ENCODE data around the gene PLEKHG2.

The PLEKHG2 gene

DNA sequence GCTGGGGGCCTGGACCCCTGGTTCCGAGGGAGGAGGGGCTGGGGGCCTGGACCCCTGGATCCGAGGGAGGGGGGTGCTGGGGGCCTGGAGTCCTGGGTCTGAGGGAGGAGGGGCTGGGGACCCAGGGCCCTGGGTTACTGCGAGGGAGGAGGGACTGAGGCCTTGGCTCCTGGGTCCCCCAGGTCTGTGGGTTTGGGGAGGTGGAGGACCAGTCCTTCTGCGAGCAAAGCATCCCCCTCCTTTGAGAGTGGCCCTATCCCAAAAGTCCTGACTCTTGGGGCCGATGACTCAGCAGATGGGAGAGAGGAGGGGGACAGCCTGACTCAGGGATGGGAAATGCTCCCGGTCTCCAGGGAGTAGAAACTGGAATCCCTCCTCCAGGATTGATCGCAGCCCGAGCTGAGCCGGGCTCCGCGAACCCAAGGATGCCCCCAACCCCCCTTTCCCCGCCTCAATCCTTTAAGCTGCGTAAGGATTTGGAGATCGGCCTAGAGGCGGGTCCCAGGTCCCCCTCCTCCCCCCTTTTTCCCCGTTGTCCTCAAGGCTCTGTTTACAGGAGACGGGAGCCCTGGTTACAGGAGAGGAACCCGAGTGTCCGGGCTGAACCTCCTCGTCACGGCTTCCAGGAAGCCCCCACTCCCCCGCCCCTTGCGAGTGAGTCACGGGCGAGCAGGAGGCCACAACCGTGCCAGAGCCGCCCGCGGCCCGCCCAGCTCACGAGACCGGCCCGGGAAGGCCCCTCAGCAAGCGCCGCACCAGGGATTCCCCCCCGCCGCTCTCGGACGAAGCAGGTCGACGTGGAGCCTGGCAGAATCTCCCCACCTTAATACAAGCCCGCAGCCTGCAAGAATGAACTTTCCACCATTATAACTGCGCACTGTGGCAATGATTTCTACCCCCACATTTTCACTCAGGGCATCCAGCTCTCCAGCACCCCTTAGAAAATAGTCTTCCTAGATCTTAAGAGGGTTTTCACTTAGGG is 8.8 kb upstream of the PLEKHG2 start:
- in situ Hi-C loops (cut with HindIII; ENCODE audit: low sequenced_read_pairs), result no loop called here

DNA sequence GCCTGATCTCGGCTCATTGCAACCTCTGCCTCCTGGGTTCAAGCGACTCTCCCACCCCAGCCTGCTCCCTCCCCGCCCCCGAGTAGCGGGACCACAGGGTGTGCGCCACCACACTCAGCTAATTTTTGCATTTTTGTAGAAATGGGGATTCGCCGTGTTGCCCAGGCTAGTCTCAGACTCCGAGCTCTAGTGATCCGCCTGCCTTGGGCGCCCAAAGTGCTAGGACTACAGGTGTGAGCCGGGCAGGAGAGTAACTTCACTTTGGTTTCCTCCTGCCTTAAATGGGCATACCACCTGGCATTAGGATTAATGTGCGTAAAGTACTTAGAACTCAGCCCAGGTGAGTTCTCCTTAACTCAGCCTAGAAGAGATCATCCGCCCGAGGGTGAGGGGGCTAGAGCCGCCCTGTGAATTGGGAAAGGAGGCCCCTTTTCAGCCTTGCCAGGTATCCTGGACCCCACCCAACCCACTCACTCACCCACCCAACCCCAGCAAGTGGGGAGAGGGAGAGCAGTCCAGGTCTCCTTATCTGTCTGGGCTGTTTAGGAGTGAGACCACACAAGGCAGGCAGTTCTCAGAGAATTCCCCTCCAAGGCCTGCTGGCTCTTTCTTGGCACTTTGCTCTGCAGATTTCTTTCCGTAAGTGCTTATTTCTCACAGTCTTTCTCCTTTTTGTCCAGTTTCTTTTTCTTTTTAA is 7.1 kb upstream of the PLEKHG2 start:
- in situ Hi-C loops (cut with HindIII; ENCODE audit: low sequenced_read_pairs), result no loop called here

DNA sequence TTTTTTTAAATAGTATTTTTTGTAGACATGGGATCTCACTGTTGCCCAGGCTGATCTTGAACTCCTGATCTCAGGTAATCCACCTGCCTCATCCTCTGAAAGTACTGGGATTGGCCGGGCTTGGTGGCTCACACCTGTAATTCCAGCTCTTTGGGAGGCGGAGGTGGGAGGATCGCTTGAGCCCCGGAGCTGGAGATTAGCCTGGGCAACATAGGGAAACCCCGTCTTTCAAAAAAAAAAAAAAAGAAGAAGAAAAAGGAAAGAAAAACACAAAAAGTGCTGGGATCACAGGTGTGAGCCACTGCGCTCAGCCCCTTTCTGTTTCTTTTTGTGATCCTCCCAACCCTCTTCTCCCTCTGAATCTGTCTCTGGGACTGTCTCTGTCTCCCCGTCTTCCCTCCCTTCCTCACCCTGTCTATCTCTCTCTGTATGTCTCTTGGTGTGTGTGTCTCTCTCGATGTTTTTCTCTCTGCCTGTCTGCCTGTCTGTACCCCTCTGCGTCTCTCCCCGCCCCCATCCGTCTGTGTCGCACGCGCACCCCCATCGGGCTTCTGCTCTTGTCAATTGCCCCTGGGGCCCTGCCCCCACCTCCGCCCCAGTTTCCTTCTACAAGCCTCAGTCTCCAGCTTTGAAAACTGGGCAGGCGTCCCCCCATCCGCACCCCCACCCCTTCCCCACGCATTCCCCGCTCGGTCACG is 6.4 kb upstream of the PLEKHG2 start:
- in situ Hi-C loops (cut with HindIII; ENCODE audit: low sequenced_read_pairs), result no loop called here

DNA sequence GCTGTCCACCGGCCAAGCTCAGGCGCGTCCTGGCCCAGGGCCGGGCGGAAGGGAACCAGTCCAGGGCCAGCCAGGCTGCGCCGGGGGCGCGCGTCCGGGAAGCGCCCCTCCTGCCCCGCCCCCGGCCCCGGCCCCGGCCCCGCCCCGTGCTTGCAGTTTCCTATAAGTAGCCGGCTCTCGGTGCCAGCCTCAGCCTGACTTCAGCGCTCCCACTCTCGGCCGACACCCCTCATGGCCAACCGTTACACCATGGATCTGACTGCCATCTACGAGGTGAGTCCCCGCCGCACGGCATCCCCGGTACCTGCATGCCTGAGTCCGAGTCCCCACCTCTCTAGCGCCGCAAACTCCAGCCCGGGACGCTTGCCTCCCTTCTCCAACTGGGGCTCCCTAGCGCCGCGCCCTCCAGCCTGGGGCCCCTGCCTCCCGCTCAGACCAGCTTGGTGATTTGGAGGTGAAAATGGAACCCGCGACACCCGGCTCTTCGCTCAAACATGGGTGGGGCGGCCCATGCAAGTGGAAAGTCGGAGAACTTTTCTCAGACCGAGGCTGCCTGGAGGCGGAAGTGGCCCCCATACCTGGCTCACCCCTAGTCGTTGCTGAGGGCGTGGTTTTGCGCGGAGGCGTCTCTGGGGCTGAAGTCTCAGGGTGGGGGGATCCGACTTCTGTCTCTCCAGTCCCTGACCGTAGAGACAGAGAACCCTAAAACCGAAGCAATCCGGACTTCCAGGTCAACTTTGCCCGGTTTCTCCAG is 5.6 kb upstream of the PLEKHG2 start, which contains the start of gene ZFP36:
Gene ZFP36 (plus strand): TSS at position 192 of the 754 bp plus-strand sequence. CDS start 58 bp downstream, at position 250.
- in situ Hi-C loops (cut with HindIII; ENCODE audit: low sequenced_read_pairs), result no loop called here

DNA sequence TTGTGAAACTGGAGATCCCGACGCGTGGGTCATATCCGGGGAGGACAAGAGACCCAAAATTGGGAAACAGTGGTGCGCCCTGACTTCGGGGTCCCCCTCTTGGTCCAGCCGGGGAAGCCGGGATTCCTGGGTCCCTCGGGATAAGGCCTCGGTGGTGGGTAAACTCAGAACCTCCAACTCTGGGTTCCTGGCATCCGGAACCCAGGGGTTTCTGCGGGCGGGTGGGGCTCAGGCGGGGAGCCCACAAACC is 5.1 kb upstream of the PLEKHG2 start:
- in situ Hi-C loops (cut with HindIII; ENCODE audit: low sequenced_read_pairs), result no loop called here

DNA sequence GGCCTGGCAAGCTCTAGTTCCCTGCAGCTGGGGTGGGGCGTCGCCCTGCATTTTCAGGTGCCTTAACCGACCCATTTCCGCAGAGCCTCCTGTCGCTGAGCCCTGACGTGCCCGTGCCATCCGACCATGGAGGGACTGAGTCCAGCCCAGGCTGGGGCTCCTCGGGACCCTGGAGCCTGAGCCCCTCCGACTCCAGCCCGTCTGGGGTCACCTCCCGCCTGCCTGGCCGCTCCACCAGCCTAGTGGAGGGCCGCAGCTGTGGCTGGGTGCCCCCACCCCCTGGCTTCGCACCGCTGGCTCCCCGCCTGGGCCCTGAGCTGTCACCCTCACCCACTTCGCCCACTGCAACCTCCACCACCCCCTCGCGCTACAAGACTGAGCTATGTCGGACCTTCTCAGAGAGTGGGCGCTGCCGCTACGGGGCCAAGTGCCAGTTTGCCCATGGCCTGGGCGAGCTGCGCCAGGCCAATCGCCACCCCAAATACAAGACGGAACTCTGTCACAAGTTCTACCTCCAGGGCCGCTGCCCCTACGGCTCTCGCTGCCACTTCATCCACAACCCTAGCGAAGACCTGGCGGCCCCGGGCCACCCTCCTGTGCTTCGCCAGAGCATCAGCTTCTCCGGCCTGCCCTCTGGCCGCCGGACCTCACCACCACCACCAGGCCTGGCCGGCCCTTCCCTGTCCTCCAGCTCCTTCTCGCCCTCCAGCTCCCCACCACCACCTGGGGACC is 4.6 kb upstream of the PLEKHG2 start:
- in situ Hi-C loops (cut with HindIII; ENCODE audit: low sequenced_read_pairs), result no loop called here

DNA sequence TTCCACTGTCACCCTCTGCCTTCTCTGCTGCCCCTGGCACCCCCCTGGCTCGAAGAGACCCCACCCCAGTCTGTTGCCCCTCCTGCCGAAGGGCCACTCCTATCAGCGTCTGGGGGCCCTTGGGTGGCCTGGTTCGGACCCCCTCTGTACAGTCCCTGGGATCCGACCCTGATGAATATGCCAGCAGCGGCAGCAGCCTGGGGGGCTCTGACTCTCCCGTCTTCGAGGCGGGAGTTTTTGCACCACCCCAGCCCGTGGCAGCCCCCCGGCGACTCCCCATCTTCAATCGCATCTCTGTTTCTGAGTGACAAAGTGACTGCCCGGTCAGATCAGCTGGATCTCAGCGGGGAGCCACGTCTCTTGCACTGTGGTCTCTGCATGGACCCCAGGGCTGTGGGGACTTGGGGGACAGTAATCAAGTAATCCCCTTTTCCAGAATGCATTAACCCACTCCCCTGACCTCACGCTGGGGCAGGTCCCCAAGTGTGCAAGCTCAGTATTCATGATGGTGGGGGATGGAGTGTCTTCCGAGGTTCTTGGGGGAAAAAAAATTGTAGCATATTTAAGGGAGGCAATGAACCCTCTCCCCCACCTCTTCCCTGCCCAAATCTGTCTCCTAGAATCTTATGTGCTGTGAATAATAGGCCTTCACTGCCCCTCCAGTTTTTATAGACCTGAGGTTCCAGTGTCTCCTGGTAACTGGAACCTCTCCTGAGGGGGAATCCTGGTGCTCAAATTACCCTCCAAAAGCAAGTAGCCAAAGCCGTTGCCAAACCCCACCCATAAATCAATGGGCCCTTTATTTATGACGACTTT is 3.9 kb upstream of the PLEKHG2 start:
- in situ Hi-C loops (cut with HindIII; ENCODE audit: low sequenced_read_pairs), result no loop called here

DNA sequence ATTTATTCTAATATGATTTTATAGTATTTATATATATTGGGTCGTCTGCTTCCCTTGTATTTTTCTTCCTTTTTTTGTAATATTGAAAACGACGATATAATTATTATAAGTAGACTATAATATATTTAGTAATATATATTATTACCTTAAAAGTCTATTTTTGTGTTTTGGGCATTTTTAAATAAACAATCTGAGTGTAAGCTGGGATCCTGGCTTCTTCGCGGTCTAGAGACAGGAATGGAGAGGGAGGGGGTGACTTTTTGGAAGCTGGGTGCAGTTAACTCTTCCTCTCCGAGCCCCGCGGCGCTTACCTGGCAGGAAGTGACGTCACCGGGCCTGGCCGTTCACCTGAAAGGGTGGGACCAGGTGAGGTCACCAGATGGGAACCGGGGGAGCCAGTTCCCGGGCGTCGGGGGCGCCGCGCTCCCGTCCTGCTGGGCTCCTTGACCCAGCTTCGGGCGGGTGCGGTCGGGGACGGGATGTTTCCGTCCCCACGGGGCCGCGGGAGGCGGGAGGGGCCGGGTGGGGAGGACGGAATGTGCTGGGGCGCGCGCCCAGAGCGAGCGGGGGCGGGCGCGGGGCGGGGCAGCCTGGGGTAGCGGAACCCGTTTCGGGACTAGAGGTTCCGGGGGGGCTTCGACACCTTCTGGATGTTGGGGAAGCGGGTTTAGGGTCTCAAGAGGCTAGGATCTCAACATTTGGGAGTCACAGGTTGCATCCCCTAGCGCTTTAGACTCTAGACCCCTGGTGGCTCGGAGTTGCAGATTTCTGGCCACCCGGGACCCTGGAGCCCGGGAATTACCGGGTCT is 3.1 kb upstream of the PLEKHG2 start:
- in situ Hi-C loops (cut with HindIII; ENCODE audit: low sequenced_read_pairs), result no loop called here

DNA sequence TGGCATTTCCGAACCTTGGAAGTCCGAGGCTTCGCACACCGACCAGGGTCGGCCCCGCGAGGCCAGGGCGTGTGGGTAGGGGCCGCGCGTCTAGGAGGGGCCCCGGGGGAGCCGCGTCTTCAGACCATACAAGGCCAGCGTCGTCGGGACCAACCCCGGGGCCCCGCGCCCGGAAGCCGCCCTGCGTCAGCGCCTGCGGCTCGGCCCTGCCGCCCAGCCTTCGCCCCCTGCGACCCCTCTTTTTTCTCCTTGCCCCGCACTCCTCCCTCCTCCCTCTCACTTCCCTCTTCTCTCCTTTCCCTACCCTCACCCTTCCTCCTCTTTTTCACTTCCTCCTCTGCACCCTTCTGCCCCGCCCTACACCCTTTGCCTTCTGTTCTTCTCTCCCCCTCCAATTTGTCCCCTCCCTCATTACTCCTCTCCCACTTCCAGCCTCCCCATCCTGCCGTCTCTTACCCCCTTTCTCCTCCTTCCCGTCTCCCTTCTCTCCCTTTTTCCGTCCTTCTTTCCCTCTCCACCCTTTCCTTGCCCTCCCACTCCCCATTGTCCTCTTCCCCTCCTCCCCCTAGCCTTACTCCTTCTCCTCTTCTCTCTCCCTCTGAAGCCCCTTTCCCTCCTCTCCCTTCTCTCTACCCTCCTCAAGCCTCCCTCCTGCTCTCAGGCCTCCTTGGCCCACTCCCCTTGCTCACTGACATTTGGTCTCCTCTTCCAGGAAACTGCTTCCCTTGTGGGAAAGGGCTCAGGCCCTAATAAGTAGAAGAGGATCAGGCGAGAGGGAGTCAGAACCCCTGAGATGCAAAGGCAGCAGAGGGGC is 2.2 kb upstream of the PLEKHG2 start:
- in situ Hi-C loops (cut with HindIII; ENCODE audit: low sequenced_read_pairs), result no loop called here

DNA sequence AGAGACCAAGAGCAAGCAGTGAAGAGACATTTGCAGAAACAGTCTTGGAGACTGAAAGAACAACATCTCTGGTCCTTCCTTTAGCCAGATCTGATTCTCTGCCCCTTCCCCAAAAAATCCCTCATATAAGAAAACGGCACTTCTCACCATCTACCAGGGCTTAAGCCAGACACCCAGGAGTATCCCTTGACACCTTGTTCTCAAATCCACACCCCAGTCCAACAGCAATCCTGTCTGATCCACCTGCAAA is 1.7 kb upstream of the PLEKHG2 start:
- in situ Hi-C loops (cut with HindIII; ENCODE audit: low sequenced_read_pairs), result no loop called here

DNA sequence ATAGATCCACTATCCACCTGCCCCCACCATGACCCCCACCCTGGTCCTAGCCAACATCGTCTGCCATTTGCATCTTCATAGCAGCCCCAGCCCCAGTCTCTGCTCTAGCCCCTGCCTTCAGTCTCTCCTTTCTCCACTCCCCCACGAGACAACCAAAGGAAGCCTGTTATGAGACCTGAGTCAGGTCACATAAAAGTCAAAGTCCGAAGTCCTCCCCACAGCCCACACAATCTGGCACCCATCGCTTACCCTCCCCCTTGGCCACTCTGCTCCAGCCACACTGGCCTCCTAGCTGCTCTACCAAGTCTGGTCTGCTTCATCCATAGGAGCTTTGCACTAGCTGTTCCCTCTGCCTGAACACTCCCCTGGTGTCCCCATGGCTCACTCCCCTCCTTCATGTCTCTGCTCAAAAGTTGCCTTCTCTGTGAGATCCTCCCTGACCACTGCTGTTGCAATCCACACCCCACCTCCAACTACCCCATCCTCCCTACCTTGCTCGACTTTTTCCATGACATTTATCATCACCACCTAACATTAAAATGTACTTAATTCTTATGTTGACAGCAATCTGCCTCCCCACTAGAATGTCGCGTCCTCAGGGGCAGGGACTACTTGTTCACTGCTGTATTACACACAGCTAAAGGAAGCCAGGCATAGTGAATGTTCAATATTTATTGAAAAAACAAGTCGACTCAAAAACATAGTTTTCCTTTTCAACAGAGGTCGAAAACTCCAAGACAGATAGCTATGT is 1.2 kb upstream of the PLEKHG2 start:
- in situ Hi-C loops (cut with HindIII; ENCODE audit: low sequenced_read_pairs), result no loop called here

DNA sequence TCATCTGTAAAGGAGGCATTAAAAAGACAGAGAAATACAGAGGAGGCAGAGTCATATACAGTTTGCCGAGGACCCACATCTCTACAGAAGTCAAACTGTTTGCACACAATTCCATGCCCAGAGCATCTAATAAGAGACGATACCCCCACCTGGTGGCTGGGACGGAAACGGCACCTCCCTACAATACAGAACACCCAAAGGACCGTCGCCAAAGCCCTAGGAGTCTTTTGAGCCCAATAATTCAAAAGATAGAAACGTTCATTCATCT is 703 bp upstream of the PLEKHG2 start:
- in situ Hi-C loops (cut with HindIII; ENCODE audit: low sequenced_read_pairs), result no loop called here

DNA sequence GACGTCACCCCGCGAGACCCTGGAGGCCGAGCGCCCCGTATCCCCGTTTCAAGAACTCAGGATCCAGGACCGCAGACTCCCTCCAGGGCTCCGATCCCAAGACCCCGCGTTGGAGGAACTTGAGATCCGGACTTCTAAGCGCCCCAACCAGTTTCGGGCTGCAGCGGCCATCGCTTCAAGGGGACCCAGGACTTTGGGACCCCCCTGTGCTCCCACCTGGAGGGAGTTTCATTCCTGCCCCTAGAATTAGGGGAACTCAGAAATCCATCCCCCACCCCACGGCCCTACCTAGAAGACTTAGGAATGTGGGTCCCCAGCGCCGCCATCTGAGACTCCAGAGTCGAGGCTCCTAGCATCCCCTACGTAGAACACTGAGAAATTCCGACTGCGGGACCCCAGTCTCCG is 400 bp downstream of the PLEKHG2 start:
- in situ Hi-C loops (cut with HindIII; ENCODE audit: low sequenced_read_pairs), result no loop called here

DNA sequence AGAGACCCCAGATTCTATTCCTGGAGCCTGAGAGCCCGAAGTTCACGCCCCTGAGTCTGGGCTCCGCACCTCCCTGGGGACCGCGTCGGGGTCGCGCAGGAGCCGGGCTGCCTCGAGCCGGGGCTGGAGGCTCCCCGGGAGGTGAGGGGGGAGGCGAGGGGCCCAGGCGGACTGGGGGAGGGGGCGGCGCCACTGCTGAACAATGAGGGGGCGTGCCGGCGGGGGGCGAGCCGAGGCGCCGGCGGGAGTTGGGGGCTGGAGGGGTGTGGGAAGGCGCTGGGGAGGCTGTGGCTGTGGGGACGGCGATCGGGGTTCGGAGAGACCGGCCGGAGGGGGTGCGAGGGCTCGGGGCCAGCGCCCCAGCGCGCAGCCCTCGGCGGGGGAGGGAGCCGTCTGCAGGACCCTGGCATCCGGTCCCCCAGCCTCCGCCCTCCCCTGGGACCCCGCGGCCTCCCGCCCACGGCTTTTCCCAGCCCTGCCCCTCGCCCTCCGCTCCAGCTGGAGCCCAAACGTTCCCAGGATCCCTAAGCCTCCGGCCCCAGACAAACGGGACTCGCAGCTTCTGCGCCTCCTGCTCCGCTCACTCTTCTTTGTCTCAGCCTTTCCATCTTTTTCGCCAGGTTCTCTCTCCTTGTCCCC is 922 bp downstream of the PLEKHG2 start:
- in situ Hi-C loops (cut with HindIII; ENCODE audit: low sequenced_read_pairs), result no loop called here

DNA sequence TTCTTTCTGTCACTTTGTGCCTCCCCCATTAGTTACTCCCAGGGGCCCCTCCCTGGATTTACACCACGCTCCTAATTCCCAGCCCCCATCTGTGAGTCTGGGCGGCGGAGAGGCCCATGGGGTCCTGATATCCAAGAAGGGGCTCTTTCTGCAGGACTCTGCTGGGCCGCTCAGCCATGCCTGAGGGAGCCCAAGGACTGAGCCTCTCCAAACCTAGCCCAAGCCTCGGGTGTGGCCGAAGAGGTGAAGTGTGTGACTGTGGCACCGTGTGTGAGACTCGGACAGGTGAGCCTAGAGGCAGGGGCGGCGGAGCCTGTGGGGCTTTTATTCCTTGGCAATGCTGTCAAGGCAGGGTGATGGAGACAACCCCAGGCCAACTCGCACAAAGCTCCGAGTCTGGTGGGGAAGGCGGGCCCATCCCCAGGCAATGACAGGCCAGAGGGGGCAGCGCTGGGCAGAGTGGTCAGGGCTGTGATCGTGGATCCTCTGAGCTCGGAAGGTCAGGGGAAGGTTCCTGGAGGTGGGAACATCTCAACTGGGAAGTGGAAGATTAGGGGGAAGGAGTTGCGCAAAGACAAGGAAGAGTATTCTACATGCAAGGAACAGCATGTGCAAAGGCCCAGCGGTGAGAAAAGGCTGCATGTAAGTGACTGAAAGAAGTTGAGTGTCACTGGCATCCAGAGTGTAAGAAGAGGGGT is 1.6 kb downstream of the PLEKHG2 start:
- in situ Hi-C loops (cut with HindIII; ENCODE audit: low sequenced_read_pairs), result no loop called here
